Osteoblast (primary cell): Measurements from ENCODE around the gene ADCY2. TPM values are rescaled to one million over a fixed set of nuclear protein-coding genes. Genes with fewer than 3 reads are reported as not detected.

Experiments used
- DNase-seq: peaks from one replicate; pipeline ENCODE4 v3.0.0; 2011; ENCODE audit warnings: low spot score, mixed read lengths; ENCODE audit not compliant: insufficient read length; ENCODE audit errors: missing footprints
- H2AFZ ChIP-seq: 2 replicates; pipeline ENCODE4 v1.6.0; 2011; ENCODE audit warnings: mild to moderate bottlenecking, low read length
- H3K27ac ChIP-seq: 2 replicates; pipeline ENCODE4 v1.5.1; 2011; ENCODE audit warnings: mild to moderate bottlenecking, low read depth, low read length, moderate library complexity
- H3K27me3 ChIP-seq: 2 replicates; pipeline ENCODE4 v1.6.0; 2012; ENCODE audit warnings: mild to moderate bottlenecking, control low read depth, inconsistent platforms, low read length, moderate library complexity; ENCODE audit not compliant: insufficient read depth
- H3K36me3 ChIP-seq: 2 replicates; pipeline ENCODE4 v1.5.1; 2011; ENCODE audit warnings: mild to moderate bottlenecking, low read length, control low read depth, moderate library complexity; ENCODE audit not compliant: insufficient read depth
- H3K4me1 ChIP-seq: 2 replicates; pipeline ENCODE4 v1.5.1; 2011; ENCODE audit warnings: mild to moderate bottlenecking, low read length, control low read depth, moderate library complexity; ENCODE audit not compliant: insufficient read depth
- H3K4me2 ChIP-seq: 2 replicates; pipeline ENCODE4 v1.6.0; 2011; ENCODE audit warnings: mild to moderate bottlenecking, low read length; ENCODE audit not compliant: insufficient read depth
- H3K4me3 ChIP-seq: fragments of 200-600 bp; sonication (generic); 3 replicates; pipeline ENCODE4 v1.5.1; 2012; ENCODE audit warnings: mild to moderate bottlenecking, low read length, inconsistent platforms; ENCODE audit not compliant: insufficient read depth
- H3K79me2 ChIP-seq: 2 replicates; pipeline ENCODE4 v1.6.0; 2012; ENCODE audit warnings: mild to moderate bottlenecking, low read length, control low read depth, inconsistent platforms; ENCODE audit not compliant: insufficient read depth
- H3K9me3 ChIP-seq: 2 replicates; pipeline ENCODE4 v1.5.1; 2011; ENCODE audit warnings: low read depth, low read length, control low read depth
- H4K20me1 ChIP-seq: 2 replicates; pipeline ENCODE4 v1.6.0; 2012; ENCODE audit warnings: mild to moderate bottlenecking, low read length, control low read depth; ENCODE audit not compliant: insufficient read depth
- total RNA-seq: library from RNA; depleted of rRNA; stranded (reverse); fragments of >200 nt; gene quantifications from 2 replicates; pipeline ENCODE4 v1.2.3, GENCODE V29; 2012
- TF ChIP-seq, protein P1 (sequence below): IDR thresholded peaks from 2 replicates; pipeline ENCODE4 v1.5.1; 2011; ENCODE audit warnings: mild to moderate bottlenecking, low read depth, low read length, moderate library complexity; ENCODE audit errors: extremely low read depth

ADCY2 gene
- total RNA-seq, 1 donor, result under 0.01 TPM

DNA sequence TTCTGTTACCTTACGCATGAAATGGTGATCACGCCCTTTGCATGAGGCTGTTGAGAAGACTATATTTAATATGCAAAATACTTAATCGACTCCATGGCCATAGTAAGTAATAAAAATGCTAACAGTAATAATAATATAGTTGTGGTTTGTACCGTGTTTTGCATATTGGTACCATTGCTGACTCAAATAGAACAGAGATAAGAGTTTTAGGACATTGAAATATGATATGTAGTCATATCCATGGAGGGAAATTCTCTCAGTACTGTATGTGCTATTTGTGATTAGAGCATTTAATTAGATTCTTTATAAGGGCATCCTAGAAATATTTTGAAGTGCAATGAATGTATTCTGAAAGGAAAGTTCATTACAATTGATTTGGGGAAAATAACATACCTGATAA is 413.1 kb downstream of the ADCY2 start:
- Histone ChIP-seq H3K4me3 (no peak overlapping the region), H3K79me2 (no peaks in the 10 kb centered on the region), H3K27ac (no peak overlapping the region), H3K36me3 (no peaks in the 10 kb centered on the region), H3K4me1 (no peaks in the 10 kb centered on the region), H2AFZ (no peak overlapping the region), H3K27me3 (no peaks in the 10 kb centered on the region), H3K4me2 (no peak overlapping the region), H3K9me3 (no peaks in the 10 kb centered on the region), H4K20me1 (no peaks in the 10 kb centered on the region)
- DNase-seq, result no peak
- TF ChIP-seq, protein P1, sequence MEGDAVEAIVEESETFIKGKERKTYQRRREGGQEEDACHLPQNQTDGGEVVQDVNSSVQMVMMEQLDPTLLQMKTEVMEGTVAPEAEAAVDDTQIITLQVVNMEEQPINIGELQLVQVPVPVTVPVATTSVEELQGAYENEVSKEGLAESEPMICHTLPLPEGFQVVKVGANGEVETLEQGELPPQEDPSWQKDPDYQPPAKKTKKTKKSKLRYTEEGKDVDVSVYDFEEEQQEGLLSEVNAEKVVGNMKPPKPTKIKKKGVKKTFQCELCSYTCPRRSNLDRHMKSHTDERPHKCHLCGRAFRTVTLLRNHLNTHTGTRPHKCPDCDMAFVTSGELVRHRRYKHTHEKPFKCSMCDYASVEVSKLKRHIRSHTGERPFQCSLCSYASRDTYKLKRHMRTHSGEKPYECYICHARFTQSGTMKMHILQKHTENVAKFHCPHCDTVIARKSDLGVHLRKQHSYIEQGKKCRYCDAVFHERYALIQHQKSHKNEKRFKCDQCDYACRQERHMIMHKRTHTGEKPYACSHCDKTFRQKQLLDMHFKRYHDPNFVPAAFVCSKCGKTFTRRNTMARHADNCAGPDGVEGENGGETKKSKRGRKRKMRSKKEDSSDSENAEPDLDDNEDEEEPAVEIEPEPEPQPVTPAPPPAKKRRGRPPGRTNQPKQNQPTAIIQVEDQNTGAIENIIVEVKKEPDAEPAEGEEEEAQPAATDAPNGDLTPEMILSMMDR, result no peak

DNA sequence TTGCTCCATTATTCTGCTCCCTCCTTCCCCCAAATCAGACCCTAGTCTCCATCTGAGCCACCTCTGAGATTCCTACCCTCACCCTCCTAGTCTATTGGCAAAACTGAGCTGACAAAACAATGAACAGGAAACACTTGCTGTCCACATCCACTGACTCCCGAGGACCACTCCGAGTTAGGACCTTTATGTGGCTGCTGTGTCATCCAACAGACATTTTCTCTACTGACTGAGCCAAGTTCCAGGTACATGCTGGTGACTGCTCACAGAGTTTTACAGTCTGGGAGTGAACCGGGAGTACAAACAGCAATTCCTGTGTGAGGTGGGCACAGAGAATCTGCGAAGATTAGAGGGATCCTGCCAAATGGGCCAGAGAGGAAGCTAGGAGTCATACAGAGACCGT is 415.8 kb downstream of the ADCY2 start:
- TF ChIP-seq, protein P1, result no peak
- no peak overlapping the region for H3K27ac ChIP-seq
- H3K9me3 ChIP-seq, result no peaks in the 10 kb centered on the region
- no peaks in the 10 kb centered on the region for H3K79me2 ChIP-seq
- no peaks in the 10 kb centered on the region for H3K27me3 ChIP-seq
- no peak overlapping the region for H3K4me3 ChIP-seq
- H4K20me1 ChIP-seq, result no peaks in the 10 kb centered on the region
- no peaks in the 10 kb centered on the region for H3K4me1 ChIP-seq
- H3K4me2 ChIP-seq, result no peak overlapping the region
- H2AFZ ChIP-seq, result no peak overlapping the region
- no peak for DNase-seq
- no peaks in the 10 kb centered on the region for H3K36me3 ChIP-seq

DNA sequence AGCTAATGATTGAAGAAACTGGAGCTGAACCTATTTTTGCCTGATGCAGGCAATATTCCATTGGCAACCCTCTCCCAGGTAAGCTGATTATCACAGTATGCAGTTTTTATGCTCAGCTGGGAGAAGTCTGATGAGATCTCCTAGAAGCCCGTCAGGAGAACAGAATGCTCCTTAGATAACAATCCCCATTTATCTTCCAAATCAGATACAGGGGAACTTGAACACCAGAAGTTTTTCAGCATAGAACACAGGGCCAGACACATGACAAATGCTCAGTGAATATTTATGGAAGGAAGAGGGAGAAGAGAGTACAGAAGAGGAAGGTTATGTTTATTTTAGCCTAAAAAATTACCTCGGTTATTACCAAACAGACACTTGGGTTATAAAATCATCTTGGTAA is 417.1 kb downstream of the ADCY2 start:
- no peak overlapping the region for H3K27ac ChIP-seq
- H3K9me3 ChIP-seq, result no peaks in the 10 kb centered on the region
- no peaks in the 10 kb centered on the region for H3K4me1 ChIP-seq
- no peaks in the 10 kb centered on the region for H4K20me1 ChIP-seq
- no peak overlapping the region for H2AFZ ChIP-seq
- H3K4me2 ChIP-seq, result no peak overlapping the region
- no peaks in the 10 kb centered on the region for H3K27me3 ChIP-seq
- no peaks in the 10 kb centered on the region for H3K36me3 ChIP-seq
- no peak overlapping the region for H3K4me3 ChIP-seq
- TF ChIP-seq, protein P1, result no peak
- no peak for DNase-seq
- no peaks in the 10 kb centered on the region for H3K79me2 ChIP-seq

DNA sequence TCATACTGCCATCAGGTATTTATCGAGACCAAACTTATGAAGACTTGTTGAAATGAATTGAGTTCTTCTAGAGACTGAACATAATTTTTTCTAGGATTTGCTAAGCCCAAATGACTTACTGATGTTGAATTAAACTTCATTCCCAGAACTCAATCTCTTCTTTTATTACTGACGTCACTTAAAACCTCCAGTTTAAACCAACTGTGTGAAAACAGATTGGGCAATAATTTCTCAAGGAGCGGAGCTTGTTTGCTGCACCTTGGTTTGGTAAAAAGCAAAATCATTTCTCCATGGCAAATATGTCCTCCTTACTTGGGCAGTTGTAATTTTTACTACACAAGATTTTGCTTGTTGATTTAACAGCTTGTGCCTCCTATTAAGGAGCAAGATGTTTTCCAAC is 417.6 kb downstream of the ADCY2 start:
- Histone ChIP-seq H3K4me1 (no peaks in the 10 kb centered on the region), H3K9me3 (no peaks in the 10 kb centered on the region), H3K27me3 (no peaks in the 10 kb centered on the region), H2AFZ (no peak overlapping the region), H3K27ac (no peak overlapping the region), H3K36me3 (no peaks in the 10 kb centered on the region), H4K20me1 (no peaks in the 10 kb centered on the region), H3K79me2 (no peaks in the 10 kb centered on the region), H3K4me2 (no peak overlapping the region), H3K4me3 (no peak overlapping the region)
- TF ChIP-seq, protein P1, result no peak
- no peak for DNase-seq
